A204.1 (cell line): ENCODE data around the gene PCNP.
"Not testable (repeated sequence)": the region's sequence is repeated elsewhere in the genome, so short reads cannot be mapped to it uniquely, and the experiment has no call there.

ENCODE experiments used
- FAIRE-seq: peaks from 2 replicates; lab custom pipeline; 2012; peaks lifted over from hg19 to GRCh38; lab: Jason Lieb, UNC

The PCNP gene

GRCh38 chr3:101567528-101568317 lies 6.3 kb upstream of the PCNP start:
- FAIRE-seq, result no peak

- FAIRE-seq, result no peak
Observed at GRCh38 chr3:101571028-101571895, 2.7 kb upstream of the PCNP start.

DNA sequence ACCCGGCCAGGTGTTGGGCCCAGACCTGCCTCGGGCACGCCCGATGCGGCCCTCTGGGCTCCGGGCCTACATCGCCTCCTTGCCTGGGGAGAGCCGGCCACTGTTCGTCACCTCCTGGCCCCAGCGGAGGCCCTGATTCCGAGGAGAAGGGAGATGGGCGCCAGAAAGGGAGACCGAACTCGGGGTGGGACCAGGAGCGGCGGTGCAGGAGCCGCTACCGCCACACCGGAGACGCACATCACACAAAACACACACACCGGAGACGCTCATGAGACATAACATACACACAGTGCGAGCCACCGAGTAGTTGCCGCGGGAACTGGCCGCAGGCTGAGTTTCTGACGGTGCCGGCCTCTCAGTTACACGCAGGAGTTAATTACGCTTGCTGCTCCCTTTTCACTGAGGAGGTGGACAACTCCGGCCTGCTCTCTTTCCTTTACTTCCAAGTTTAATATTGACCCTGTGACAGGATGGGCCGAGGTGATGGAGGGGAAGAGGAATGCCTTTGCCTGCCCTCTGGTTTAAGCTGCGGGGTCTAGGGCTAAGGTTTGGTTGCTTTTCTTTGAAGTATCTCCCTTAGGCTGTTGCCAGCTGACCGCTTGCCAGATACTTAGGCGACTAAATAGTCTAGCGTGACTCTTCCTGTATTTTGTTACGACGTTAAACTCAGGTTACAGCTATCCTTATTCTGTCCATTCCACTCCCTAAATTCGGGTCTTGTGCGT lies 570 bp downstream of the PCNP start:
- FAIRE-seq, result no peak

- FAIRE-seq, result no peak
Observed at GRCh38 chr3:101577286-101577685, 3.3 kb downstream of the PCNP start.

DNA sequence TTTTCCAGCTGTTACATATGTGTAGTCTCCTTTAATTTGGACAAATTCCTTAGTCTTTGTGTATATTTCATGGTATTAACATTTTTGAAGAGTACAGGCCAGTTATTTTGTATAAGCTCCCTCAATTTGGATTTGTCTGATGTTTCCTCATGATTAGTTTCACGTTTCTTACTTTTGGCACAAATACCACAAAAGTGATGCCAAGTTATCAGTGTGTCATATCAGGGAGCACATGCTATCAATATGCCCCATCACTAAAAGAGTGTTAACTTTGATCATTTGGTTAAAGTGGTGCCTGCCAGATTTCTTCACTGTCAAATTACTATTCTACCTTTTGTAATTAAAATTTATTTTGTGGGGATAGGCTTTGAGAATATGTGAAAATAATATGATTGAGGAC lies 14.6 kb downstream of the PCNP start:
- no peak for FAIRE-seq

GRCh38 chr3:101591071-101591470 lies 17.1 kb downstream of the PCNP start:
- no peak for FAIRE-seq

GRCh38 chr3:101602731-101603130 lies 28.8 kb downstream of the PCNP start:
- FAIRE-seq, result no peak

DNA sequence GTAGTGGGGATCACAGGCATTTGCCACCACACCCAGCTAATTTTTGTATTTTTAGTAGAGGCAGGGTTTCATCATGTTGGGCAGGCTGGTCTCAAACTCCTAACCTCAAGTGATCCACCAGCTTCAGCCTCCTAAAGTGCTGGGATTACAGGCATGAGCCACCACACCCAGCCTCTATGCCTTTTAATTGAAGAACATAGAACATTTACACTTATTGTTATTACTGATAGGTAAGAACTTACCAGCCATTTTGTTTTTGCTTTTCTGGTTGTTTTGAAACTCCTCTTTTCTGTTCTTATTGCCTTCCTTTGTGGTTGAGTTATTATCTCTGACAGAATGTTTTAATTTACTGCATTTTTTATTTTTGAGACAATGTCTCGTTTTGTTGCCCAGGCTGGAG lies 29.2 kb downstream of the PCNP start:
- no peak for FAIRE-seq

GRCh38 chr3:101605398-101605797 lies 31.4 kb downstream of the PCNP start:
- FAIRE-seq, result not testable (repeated sequence)

DNA sequence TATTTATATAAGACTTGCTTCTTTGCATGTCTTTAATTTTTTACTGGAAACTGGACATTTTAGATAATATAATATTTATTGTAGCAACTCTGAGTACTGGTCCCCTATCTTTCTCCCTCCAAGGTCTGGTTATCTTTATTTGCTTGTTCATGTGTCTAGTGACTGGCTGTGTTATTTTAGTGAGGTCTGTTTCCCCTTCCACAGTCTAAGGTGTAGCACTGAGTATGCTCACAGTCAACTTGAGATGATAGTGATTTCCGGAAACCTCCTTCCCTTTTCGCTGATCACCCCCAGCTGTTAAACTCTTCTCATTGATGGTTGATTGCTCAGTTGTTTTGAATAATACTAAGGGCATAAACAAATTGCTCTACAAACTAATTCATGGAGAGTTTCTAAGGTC lies 37.0 kb downstream of the PCNP start:
- no peak for FAIRE-seq

GRCh38 chr3:101613014-101613413 lies 39.0 kb downstream of the PCNP start:
- FAIRE-seq, result not testable (repeated sequence)

DNA sequence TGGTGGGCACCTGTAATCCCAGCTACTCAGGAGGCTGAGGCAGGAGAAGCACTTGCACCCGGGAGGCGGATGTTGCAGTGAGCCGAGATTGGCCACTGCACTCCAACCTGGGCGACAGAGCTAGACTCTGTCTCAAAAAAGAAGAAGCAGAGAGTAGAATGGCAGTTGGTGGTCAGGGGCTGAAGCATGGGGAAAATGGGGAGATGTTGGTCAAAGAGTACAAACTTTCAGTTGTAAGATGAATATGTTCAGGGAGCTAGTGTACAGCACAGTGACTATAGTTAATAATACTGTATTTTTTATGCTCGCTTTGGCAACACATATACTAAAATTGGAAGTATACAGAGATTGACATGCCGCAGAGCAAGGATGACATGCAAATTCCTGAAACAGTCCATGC lies 41.5 kb downstream of the PCNP start:
- no peak for FAIRE-seq

GRCh38 chr3:101617478-101617877 lies 43.5 kb downstream of the PCNP start:
- no peak for FAIRE-seq

DNA sequence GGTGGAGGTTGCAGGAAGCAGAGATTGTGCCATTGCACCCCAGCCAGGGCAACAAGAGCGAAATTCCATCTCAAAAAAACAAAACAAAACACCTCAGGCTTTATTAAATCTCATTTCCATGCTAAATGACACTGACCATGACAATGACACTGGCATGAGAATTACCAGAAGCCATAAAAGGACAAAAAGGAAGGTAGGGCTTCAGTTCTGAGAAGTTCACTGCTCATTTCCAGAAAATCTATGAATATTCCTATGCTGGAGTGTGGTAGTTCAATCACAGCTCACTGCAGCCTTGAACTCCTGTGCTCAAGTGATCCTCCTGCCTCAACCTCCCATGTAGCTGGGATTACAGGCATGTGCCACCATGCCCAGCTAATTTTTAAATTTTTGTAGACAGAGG lies 44.7 kb downstream of the PCNP start:
- FAIRE-seq, result no peak

GRCh38 chr3:101619734-101620133 lies 45.8 kb downstream of the PCNP start:
- no peak for FAIRE-seq

- FAIRE-seq, result no peak
Observed at GRCh38 chr3:101623656-101624055, 49.7 kb downstream of the PCNP start.

DNA sequence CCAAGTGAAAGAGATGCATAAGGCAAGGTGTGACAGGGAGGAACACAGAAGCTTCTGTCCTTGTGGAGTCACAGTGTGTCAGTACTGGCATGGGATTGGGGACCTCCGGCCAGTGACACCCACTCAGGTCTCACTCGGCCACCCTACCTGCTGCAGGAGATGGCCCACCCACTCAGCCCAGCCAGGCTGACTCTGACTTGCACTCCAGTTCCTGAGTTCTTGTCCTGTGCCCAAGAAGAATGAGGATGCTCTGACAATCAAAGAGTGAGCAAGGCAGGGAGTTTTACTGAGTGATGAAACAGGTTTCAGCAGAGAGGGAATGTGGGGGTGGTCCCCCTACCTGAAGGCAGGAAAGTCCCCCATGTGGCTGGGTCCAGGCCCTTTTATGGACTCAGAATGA lies 50.9 kb downstream of the PCNP start:
- no peak for FAIRE-seq

DNA sequence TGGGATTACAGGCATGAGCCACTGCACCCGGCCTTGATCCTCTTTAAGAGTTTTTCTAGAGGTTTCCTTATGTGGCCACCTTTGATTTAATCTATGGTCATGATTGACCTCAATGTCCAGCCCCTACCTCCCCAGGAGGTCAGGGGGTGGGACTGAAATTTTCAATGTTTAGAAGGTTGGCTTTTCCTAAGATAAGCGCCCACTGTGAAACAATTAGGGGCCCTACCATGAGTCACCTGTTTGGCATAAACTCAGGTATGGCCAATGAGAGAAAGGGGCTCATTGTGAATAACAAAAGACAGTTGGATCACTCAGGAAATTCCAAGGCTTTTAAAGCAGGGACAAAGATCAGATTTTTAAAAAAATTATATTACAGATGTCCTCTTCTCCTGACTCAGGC lies 51.9 kb downstream of the PCNP start:
- FAIRE-seq, result no peak

DNA sequence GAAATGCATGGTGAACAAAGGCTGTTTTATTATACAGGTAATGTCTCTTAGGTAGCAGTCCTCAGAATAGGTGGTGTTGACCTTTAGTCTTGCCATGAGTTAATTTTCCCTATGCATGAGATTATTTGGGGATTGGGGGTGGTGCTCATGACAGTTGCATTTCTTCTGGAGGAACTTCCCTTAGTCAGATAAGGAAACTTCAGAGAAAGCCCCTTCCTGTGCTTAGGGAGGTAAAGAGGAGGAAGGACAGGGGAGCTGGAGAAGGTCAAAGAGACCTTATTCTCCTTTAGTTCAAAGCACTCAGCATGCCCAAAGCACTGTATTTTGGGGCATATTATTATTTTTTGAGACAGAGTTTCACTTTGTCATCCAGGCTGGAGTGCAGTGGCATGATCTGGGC lies 55.2 kb downstream of the PCNP start:
- no peak for FAIRE-seq

- FAIRE-seq, result no peak
Observed at GRCh38 chr3:101631098-101631796, 57.3 kb downstream of the PCNP start.

DNA sequence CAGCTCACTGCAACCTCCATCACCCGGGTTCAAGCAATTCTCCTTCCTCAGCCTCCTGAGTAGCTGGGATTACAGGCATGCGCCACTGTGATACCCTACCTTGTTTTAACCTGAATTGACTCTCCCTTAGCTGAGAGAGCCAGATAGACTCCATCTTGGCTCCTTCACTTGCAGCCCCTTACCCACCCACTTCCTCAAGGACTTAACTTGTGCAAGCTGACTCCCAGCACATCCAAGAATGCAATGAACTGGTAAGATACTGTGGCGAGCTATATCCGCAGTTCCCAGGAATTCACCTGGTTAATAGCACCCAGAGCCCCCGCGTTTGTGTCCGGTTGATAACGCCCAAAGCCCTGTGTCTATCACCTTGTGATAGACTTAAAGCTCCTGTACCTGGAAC lies 58.0 kb downstream of the PCNP start:
- FAIRE-seq, result not testable (repeated sequence)

GRCh38 chr3:101632586-101632985 lies 58.6 kb downstream of the PCNP start:
- FAIRE-seq, result no peak
